Medulla oblongata (tissue), 1 donor: Measurements from ENCODE around the gene KCNJ15.
"Not testable (repeated sequence)": the region's sequence is repeated elsewhere in the genome, so short reads cannot be mapped to it uniquely, and the experiment has no call there.

Experiments used
- DNase-seq: peaks from one replicate; pipeline ENCODE4 v3.0.0-alpha.2; 2015; ENCODE audit errors: extremely low spot score

KCNJ15 gene

DNA sequence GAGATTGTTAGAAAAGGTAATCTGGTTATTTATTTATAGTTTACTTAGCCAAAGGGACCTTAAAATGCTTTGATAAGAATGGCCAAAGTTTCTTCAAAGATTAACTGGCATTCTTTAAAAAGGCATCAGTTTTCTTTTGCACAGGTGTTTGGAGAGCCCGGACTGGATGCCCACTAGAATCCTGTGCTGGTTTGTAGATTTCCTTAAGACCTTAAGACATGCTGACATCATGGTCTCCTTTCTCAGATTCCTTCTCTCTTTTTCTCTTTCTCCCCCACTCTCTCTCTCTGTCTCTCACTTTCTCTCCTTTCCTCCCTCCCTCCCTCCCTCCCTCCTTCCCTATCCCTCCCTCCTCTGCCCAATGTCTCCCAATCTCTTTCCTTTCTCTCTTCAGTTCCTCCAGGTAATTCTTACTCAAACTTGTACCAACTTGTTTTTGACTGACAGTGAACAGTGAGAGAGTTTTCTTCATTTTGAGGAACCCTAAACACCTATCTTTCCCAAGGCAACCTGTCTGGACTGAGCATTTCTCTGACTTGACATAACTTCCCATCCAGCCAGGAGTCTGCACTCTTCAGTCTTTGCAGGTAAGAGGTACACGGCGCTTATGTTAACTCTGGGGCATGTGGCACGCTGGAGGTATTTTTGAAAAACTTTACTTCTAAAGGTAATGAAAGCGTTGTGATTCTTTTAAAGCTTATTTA lies at the start of gene KCNJ15:
KCNJ15 (plus strand) TSS at position 393 of the 704 bp plus-strand sequence. CDS start 42,271 bp downstream, outside the sequence.
- no peak for DNase-seq

DNA sequence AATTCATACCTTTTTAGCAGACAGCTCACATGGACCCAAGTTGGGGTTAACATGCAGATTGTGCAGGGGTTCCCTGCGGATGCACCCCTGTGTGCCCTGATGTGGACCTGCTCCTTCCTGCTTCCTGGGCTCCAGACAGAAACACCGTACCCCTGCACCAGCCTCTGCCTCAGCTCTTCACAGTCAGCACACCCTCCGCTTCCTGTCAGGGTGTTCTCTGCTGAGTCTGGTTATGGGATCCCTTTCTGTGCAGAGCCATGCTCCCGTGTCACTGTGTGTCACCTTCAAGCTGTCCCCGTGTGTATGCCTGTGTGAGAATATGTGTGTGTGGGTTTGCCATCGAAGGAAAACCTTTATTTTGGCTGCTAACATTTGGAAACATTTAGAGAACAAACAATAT lies 48.7 kb upstream of the KCNJ15 start:
- no peak for DNase-seq

DNA sequence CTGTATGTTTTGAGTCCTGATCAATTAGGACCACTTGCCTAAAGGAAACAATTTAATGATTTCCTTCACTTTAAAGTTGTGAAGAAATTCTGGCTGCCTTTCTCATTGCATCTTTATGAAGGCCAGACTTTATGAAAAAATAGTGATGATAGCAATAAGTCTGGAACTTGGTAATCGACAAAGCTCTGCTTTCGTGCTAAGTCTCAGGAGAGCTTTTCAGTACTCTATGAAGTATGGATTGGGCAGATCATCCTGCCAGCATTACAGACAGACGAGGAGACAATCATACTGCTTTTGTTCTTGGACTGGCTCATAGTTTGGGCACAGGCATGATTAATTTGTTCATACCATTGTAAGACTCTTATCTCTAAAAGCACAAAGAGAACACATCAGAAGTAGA lies 45.5 kb upstream of the KCNJ15 start:
- no peak for DNase-seq

DNA sequence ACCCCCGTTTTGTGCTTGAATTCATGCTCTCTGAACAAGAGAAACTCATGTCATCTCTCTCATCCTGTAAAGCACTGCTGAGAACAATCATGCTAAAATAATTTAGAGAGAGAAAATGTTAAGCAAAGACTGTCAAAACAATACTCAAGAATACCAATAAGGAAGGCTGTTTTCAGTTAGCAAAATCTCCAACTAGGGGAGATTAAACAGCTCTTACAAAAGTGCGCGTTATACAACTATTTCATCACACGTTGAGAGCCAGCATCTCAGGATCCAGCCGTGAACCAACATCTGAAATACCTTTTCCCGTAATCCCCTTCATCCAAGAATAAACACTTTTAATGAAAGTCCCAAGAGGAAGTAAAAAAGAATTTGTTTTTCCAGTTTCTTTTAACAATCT lies 44.1 kb upstream of the KCNJ15 start:
- no peak for DNase-seq

DNA sequence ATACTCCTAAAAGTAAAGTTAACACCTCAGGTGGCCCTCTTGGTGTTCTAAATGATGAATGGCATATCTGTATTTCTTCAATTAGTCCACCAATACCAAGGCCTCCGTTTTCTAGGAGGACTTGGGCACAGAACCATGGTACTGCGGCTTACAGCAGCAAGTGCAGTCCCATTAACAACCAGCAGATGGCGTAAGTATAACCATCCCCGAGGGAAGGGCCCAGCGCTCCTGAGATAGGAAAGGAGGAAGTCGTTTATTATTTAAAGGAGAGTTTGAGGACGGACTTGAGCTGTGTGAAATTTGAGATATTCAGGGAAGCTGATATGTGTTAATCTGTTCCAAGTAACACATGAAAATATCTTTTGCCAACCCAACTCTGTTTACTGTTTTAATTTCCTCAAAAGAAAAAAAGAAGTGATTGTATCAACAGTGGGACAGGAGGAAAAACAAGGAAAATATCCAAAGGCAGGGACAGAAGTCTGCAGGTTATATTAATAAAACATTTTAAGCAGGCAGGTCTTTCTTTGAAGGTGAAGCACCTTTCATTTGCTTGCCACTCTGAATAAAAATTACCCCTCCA lies 37.7 kb upstream of the KCNJ15 start:
- DNase-seq = peak; percentile 63

DNA sequence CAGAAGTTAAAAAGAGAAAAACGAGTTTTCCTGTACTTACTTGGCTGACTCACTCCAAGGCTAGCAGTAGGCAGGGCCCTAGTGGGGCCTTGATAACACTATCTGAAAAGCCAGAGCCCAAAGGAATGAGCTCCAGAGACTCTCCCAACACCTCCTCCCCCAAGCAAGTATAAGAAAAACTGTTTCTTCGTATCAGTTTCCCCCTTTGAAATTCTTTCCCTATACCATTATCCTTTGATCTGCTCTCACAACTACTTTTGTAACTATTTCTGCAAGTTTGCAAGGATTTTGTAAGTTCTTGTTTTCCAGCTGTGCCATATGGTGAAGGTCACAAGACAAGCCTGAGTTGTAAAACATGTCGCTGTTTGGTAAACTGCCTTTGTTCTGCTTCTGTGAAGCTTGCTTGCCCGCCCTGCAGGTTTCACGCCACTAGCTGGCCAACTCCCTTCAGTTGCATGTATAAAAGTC lies 36.5 kb upstream of the KCNJ15 start:
- DNase-seq = no peak

DNA sequence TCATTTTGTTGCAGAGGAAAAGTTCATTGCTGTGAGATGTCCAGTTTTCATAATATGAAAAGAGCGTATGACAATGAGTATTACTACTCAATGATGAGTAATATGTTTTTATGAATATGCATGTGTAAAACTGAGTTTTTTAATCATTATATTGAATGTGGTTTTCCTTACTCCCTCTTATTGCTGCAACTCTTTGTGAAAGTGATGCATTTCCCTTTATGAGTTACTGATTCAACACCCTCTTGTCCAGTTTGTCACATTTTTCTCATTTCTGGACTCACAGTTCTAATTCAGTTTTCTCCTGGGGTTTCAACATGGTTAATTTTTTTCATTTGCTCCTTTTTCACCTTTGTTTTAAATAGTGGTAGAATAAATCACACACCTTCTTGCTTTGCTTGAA lies 35.2 kb upstream of the KCNJ15 start:
- DNase-seq = no peak

DNA sequence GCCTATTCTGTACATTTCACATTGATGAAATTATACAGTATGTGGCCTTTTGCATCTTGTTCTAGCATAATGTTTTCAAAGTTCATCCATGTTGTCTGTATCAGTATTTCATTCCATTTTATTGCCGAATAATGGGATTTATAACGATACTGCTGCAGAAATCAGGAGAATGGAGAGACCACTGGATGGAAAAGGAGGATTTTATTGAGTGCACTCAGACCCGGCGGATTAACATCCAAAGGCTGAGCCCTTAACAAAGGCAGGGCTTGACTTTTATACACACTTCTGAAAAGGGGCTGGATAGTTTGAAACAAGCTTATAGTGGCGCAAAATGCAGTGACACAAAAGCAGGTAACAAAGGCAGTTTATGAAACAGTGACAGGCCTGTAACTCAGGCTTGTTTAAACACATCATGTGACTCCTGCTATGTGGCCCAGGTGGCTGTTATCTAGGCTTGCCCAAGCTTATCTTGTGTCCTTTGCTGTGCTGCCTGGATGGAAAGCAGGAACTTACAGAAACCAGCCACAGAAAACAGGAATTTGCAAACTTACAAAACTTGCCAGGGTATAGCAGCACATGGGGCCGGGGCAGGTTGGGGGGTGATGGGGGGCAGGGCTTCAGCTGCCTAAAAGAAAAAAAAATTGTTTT lies 32.8 kb upstream of the KCNJ15 start:
- DNase-seq = no peak

DNA sequence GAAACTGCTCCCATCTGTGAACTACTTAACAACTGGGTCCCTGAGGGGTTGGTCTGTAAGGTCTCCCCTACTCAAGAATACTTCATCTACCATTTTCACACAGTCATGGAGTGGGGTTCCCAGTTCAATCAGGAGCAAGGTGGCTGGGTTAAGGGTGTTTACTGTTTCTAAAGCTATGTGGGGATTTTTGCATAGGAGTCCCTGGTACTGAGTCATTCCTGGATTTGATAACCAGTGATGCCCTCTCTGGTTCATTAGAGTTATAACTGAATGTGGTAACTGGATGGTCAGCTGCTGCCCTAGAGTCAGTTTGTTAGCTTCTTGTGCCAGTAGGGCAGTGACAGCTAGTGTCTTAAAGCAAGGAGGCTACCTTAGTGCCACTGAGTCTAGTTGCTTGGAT lies 29.4 kb upstream of the KCNJ15 start:
- DNase-seq = no peak

DNA sequence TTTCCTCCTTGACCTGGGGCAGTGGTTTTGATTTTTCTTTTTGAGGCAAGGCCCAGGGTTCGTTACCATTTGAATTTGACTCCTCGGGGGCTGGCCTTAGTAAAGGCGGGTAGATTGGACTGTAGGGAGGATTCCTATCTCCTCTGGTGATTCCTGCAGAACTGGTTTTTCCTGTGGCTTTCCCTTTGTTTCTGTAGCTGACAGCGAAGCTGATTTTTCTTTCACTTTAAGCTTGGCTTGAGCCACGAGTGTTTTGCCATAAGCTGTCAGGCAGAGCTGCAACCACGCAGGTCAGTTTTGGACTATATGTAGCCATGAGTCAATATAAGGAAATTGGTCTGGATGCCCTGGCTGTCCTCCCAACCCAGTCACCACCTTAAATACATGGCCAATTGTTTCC lies 28.7 kb upstream of the KCNJ15 start:
- DNase-seq = no peak

DNA sequence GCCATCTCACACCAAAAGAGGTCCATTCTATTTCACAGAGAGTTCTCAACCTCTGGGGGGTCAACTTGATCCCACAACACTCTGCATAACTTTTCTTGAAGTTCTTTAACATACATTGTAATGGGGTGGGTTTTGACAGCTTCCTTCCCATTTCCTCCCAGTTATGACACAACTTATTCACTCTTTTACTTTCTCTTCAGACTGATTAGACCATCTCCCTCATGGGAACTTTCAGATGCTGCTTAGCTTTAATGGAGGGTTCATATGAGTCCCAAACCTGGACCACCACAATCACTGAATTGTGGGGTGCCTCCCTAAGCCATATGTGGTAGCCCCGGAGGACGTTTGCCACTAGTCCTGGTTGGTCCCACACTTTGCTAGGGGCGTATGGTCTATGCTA lies 28.3 kb upstream of the KCNJ15 start:
- no peak for DNase-seq

DNA sequence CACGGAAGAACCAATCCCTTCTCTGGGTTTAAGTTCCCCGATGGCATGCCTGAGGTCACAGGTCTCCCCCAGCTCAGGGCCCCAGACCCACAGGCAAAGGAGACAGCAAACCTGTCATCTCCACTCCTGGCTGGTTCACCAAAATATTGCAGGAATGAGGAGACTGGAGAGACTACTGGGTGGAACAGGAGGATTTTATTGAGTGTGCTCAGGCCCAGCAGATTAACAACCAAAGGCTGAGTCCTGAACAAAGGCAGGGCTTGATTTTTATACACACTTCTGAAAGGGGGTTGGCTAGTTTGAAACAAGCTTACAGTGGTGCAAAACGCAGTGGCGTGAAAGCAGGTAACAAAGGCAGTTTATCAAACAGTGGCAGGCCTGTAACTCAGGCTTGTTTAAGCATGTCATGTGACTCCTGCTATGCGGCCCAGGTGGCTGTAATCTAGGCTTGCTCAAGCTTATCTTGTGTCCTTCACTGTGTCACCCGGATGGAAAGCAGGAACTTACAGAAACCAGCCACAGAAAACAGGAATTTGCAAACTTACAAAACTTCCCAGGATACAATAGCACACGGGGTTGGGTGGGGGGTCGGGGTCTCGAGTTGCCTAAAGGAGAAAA lies 27.4 kb upstream of the KCNJ15 start:
- DNase-seq = no peak

DNA sequence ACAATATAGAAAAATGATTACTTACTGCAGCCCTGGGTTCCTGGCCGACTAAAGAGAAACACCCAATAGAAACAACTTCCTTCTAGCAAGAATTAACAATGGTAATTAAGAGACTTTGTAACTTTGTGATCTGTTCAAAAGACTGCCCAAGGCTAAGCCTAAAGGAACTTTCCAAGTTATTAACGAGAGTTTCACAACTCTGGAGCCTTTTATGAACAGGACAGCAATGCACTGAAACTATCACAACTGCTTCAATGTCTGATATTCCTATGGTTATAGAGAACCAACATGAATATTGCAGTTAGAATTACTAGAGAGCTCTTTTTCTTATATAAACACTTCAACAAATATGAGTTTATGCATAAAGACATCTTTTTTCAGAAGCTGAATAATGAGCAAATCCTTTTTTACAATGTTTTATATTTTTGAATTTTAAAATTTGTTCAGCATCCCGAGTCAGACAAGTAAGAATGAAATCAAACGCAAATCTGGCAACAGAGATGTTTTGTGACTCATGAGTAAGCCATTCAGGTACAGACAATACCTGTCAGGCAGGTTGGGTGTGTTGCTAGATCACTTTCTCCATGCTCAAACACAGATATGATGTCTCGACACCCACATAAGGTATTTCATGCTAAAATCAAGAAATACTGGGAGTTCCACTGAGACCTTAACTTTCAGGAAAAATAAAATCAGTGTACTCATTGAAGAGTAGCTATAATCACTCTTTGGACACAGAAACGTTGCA lies 22.2 kb upstream of the KCNJ15 start:
- no peak for DNase-seq

DNA sequence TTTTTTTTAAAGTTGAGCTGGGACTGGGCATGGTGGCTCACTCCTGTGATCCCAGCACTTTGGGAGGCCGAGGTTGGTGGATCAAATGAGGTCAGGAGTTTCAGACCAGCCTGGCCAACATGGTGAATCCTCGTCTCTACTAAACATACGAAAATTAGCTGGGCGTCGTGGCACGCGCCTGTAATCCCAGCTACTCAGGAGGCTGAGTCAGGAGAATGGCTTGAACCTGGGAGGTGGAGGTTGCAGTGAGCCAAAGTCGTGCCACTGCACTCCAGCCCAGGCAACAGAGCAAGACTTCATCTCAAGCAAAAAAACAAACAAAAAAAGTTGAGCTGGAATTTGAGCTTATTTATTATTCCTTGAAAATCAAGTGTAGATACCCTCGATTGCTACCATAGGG lies 21.5 kb upstream of the KCNJ15 start:
- DNase-seq = not testable (repeated sequence)

DNA sequence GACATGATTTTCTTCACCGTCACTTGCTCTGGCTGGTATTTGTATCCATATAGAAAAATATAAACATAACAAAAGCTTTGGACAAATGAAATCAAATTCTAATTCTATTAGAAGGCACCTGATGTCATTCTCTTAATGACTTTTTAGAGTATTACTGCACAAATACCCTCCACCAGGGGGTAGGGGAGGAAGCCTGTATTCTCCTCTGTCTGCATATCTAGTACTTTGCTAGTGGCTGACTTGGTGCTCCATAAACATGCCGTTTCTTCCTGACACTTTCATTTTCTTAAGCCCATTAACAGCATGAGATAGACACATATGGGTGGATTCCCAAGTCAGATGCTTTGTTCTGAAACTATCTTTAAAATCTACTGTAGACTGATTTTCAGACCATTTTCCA lies 20.6 kb upstream of the KCNJ15 start:
- no peak for DNase-seq

DNA sequence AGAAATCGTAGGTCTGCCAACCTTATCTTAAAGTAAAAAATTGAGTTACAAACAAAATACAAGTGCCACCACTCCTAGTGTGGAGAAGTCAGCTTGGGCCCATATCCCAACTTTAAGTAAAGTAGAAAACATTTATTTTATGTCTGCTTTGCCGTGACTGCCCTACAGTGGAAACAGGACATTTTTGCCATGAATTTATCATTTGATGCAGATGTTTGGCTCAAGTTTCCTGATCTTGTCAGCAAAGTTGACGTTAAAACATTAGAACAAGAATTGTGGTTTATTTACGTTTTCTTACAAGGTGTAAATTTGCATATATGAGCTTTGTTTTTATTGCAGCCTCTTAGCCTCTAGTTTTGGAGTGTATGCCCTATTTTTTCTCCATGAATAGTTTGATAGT lies 17.1 kb upstream of the KCNJ15 start:
- no peak for DNase-seq

DNA sequence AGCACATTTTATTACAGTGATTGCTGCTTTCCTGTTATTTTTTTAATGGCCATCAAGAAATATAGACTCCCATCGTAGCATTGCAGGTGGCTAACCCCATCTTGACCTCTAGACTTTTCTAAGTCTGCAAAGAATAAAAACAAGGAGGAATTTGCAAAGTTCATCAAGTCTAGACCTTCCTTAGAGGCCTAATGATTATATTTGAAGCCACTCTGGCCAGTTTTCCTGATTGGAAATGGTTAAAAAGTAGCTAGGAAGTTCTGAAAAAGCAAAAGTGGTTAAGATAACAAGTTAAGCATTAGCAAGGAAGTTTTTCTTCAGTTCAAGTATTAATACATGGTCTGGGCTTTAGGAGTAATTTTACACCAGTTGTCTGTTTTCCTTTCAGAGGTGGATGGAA lies 16.7 kb upstream of the KCNJ15 start:
- DNase-seq = no peak

DNA sequence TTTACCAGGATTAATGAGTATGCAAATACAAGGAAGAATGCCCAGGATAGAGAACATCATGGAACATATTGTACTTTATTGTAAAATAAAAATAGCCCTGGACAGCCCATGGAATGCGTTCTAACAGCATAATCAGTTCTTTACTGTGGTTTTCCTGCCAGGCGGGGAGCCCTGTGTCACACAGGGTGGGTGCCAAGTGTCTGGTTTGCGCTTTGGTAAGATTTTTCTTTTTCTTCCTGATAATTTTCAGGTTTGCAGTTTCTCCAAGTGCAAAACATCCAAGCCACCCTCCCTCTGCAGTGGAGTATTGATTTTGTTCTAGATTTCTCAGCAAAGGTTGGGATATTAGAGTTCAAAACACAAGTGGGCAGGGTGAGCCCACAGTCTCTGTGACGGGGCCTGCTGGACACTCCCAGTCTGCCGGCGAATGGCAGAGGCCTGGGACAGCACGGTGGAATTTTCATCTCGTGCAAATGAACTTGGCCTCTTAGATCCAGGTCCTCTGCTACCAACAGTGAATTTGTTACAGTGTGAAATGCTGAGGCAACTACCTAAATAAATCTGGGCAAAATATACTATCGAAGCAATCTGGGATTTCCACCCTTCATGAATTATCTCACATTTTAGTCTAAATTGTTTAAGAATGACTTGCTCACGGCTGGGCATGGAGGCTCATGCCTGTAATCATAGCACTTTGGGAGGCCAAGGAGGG lies 15.6 kb upstream of the KCNJ15 start:
- no peak for DNase-seq

DNA sequence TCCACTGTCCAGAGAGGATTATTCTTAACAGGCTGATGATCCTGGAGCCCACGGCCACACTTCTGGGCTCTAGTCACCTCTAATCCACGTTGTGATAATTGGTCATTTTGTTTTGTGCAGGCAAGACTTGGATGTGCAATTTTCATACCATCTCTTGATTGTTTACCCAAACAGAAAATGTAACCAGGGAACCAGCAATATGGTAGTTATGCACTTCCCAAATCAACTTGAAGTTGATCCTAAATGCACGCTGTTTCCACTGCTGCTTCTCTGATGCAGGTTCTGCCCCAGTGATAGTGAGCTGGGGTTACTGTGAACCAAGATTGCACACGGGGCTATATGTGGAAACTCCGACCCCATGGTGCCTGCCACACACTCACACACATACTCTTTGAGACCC lies 14.7 kb upstream of the KCNJ15 start:
- no peak for DNase-seq

DNA sequence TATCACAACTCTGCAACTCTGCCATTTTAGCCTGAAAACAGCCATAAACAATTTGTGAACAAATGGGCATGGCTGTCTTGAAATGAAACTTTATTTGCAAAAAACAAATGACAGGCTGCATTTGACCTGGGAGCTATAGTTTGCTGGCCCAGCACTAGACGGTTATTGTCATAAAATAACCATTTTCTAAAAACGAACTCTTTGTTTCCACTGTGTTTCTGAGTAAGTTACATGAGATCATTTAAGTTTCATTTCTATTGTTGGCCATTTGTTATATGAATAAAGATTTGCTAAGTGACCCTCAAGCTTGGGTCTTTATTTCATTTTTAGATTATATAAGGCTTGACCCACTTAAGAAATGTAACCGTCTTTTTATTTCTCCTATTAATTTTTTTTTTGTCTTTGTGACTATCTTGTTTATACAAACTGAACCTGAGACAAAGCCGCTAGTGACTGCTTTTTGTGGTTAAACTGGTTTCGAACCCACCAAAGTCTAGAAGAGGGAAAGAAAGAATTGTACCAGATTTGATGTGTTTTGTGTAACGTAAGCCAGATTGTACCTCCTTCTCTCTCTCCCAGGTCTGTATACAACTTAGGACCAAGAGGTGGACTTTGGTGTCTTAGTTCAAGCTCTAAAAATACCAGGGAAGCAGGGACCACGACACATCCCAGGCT lies 12.9 kb upstream of the KCNJ15 start:
- no peak for DNase-seq

DNA sequence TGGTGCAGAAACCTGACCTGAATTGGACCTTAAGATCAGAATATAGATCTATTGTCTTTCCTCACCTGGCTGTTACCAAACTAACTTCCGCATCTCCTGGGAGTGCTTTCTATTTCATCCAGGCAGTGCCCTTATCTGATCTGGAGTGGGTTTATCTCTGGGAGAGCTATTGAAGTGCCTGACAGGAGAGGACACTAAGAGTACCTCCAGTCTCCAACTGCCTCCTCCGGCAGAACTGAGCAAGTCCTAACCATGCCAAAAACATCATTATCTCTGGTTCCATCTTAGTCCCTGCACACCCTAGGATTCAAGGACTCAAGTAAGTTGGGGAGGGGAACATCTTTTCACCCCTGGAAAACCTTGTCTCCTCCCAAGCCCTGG lies 12.4 kb upstream of the KCNJ15 start:
- no peak for DNase-seq
